Effector CD8-positive, alpha-beta T cell (primary cell): Measurements from ENCODE around the gene ARF4.

Experiments used
- DNase-seq: peaks from one replicate; lab custom pipeline; 2025; lab: John Stamatoyannopoulos, UW

ARF4 gene

GRCh38 chr3:57577801-57578200 is 19.3 kb downstream of the ARF4 start:
- no peak for DNase-seq

DNA sequence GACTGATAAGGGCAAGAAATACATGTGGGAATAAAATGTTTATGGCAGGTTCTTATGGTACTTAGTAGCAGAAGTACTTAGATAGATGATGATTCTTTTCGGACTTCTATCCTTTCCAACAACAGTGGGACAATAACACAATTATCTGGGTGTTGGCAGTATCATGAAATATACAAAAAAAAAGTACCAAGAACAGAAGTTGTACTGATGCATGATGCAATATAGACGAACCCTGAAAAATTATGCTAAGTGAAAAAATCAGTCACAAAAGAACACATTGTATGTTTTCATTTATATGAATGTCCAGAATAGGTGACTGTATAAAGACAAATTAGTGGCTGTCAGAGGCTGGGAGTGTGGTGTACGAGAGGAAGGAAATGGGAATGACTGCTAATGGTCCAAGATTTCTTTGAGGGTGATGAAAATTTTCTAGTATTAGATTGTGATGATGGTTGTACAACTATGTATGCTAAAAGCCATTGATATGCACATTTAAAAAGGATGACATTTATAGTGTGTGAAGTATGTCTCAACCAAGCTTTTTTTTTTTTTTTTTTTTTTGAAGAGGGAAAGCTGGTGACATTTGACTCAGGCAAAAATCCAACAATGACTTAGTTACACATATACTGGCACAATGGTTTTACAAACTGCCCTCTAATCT is 21.0 kb downstream of the ARF4 start:
- no peak for DNase-seq

DNA sequence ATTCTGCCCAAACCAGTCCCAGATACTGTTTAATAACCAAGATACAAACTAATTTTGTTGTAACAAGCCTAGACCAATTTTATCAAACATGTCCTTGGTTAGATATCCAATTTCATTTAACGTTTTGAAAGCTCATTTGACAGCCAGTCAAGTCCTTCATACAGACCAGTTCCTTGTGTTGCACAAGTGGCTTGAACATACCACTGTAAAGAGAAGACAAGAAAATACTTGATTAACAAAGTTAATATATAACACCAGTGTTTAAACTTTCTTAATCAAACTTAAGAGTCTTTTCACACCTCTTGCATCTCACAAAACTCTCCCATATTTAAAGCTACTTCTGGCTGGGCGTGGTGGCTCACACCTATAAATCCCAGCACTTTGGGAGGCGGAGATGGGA is 25.0 kb downstream of the ARF4 start:
- DNase-seq = no peak

DNA sequence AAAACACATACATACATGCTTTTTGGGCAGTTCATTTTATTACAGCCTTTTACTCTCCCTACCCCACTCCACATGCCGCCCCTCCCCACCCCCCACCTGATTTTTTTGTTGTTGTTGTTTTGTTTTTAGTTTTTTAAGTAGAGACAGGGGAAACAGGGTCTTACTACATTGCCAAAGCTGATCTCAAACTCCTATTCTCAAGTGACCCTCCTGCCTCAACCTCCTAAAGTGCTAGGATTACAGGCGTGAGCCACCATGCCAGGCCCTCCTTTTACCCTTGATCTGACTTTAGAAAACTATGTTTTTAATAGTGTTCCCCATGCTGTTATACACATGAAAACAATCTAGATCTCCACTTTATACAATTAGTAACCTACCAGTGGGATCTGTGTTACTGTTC is 26.3 kb downstream of the ARF4 start:
- no peak for DNase-seq

GRCh38 chr3:57569859-57570450 is 27.2 kb downstream of the ARF4 start:
- DNase-seq = no peak

GRCh38 chr3:57559526-57559925 is 37.6 kb downstream of the ARF4 start:
- no peak for DNase-seq

DNA sequence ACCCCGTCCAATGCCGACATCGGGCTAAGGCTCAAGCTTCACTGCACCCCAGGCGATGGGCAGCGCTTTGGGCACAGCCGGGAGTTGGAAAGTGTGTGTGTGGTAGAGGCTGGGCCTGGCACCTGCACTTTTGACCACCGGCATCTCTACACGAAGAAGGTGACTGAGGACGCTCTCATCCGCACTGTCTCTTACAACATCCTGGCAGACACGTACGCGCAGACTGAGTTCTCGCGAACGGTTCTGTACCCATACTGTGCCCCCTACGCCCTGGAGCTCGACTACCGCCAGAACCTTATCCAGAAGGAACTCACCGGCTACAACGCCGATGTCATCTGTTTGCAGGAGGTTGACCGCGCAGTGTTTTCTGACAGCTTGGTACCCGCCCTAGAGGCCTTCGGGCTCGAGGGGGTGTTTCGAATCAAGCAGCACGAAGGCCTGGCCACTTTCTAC is 40.0 kb downstream of the ARF4 start:
- DNase-seq = no peak

DNA sequence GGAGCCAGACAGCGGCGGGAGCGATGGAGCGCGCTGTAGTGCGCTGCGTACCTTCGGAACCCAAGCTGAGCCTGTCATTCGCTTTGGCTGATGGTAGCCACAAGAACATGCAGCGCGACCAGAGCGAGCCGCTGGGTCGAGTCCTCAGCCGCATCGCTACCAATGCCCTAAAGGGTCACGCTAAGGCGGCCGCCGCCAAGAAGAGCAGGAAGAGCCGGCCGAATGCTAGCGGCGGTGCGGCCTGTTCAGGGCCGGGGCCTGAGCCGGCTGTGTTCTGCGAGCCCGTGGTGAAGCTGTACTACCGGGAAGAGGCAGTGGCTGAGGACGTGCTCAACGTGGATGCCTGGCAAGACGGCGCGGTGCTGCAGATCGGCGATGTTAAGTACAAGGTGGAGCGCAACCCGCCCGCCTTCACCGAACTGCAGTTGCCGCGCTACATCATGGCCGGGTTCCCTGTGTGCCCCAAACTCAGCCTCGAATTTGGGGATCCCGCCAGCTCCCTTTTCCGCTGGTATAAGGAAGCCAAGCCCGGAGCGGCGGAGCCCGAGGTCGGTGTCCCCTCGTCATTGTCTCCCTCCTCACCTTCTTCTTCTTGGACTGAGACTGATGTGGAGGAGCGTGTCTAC is 40.6 kb downstream of the ARF4 start:
- DNase-seq = no peak

DNA sequence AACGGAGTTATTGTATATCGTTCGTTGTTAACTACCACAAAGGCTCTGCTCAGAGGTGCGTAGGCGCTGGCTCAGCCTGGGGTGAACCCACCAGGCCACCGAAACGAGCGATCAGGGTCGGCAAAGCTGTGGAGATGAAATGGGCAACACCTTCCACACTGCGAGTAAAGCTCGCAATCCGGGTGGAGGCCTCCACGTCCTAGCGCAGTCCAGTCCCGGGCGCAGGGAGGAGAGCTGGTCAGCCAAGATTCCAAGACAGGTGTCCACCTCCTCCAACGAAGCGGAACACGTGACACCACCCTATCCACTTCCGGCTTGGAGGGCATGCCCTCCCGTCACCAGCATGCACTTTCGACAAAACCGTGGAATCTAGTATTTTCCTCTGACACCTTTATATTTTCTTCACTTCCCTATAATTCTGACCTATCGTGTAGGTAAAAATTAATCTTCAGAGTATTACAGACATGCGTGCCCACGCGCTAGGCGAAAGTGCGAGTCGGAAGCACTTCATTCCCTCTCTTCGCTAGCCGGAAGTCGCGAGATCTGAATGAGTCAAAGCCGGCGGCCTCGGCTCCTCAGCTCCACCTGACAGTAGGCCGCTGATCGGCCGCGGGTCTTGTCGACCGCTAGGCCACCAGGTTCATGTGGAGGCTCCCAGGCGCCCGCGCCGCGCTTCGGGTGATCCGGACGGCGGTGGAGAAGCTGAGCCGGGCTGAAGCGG is 41.2 kb downstream of the ARF4 start, which contains the start of gene PDE12:
TSS of gene PDE12 (plus strand) at position 537 of the 721 bp plus-strand sequence. CDS start at position 643, 106 bp downstream.
- DNase-seq = peak; percentile 73

GRCh38 chr3:57555306-57555705 is 41.8 kb downstream of the ARF4 start:
- no peak for DNase-seq

GRCh38 chr3:57546616-57547015 is 50.5 kb downstream of the ARF4 start:
- no peak for DNase-seq

DNA sequence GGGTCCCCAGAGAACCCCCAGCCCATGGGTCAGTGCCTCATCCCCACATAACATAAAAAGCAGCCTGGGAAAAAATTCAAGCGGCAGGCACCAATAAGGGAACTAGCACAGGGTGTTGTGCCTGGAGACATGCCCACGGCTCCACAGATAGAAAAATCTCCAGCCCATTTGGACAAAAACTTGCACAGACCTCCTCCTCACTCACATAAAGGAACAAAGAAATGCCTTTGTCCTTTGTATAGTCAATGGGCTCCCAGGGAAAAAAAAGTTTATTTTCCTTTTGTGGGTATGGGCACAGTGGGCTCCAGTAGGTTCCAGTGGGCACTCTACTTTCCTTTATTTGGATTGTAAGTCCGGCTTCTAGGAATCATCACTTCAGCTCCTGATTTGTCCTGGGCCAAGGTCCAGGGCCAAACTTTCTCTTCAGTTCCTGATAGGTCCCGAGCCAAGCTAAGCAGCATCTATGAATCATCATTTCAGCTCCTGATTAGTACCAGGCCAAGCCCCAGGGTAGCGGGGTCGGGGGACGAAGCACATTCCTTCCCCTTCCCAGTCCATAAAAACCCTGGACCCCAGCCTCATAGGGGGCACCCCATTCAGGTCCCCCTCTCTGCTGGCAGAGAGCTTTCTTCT is 51.4 kb downstream of the ARF4 start:
- no peak for DNase-seq

GRCh38 chr3:57544181-57545125 is 52.7 kb downstream of the ARF4 start, which contains the start of gene DNAH12:
Gene DNAH12 (minus strand): TSS chr3:57544344. CDS start chr3:57542870, 1,474 bp downstream.
- DNase-seq = no peak

DNA sequence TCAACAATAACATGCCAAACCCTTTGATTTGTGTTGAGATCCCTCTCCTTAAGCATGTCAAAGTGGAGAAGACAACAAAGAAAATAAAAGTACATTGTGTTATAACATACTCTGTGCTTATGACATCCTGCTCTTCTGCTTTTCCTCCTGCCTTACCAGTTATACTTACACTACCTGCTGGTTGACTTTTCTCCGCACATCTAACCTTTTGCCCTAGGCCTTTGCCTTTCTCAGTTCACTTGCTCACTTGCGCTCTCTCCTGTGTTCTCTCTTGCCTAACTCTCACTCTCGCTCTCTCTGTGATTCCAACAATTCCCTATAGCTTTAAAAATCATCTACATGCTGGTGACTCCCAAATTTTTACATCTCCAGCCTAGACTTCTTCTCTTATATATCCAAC is 58.7 kb downstream of the ARF4 start:
- DNase-seq = no peak

DNA sequence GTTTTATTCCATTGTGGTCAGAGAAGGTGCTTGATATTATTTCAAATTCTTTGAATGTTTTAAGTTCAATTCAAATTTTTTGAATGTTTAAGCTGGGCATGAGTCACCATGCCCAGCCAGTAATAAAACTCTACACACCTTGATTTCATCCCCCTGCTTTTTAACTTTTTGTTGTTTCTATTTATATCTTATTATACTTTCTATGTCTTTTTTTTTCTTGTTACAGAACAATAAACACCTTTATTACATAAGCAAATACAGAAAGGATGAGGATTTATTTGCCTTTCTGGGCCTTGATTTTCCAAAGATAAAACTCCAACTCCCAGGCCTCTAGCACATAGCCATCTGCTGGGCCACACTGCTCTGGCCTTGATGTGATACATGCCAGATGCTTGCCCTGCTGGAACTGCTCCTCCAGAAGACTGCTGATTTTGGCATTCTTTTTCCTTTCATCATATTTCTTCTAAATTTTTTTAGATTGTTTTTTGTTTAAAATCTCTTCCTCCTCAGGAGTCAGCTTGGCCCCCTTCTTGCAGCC is 67.0 kb downstream of the ARF4 start:
- no peak for DNase-seq
